H9 (cell line): ENCODE results near the gene SNRPD1. TPM values are rescaled to one million over a fixed set of nuclear protein-coding genes. Genes with fewer than 3 reads are reported as not detected.

ENCODE experiments used
- DNase-seq: peaks from one replicate; pipeline ENCODE4 v3.0.0-alpha.2; 2017
- H2AFZ ChIP-seq: one replicate; pipeline ENCODE4 v1.6.1; 2013; ENCODE audit warnings: mild to moderate bottlenecking, low read length, control low read depth, moderate library complexity
- H2AK5ac ChIP-seq: 2 replicates; pipeline ENCODE4 v1.6.1; 2013; ENCODE audit warnings: low read length, control low read depth, mixed read lengths; ENCODE audit not compliant: insufficient read length
- H2BK120ac ChIP-seq: one replicate; pipeline ENCODE4 v1.6.1; 2013; ENCODE audit warnings: low read depth, mild to moderate bottlenecking, low read length, control low read depth, inconsistent platforms; ENCODE audit not compliant: poor library complexity, severe bottlenecking
- H2BK12ac ChIP-seq: 2 replicates; pipeline ENCODE4 v1.6.1; 2013; ENCODE audit warnings: low read length, control low read depth, mixed read lengths, low read depth; ENCODE audit not compliant: insufficient read length
- H2BK15ac ChIP-seq: 2 replicates; pipeline ENCODE4 v1.6.1; 2013; ENCODE audit warnings: low read depth, low read length, control low read depth
- H2BK20ac ChIP-seq: one replicate; pipeline ENCODE4 v1.6.1; 2013; ENCODE audit warnings: low read depth, mild to moderate bottlenecking, low read length, control low read depth, inconsistent platforms; ENCODE audit not compliant: poor library complexity, severe bottlenecking
- H2BK5ac ChIP-seq: 2 replicates; pipeline ENCODE4 v1.6.1; 2013; ENCODE audit warnings: low read length, control low read depth, mixed read lengths; ENCODE audit not compliant: insufficient read length
- H3K14ac ChIP-seq: 2 replicates; pipeline ENCODE4 v1.6.1; 2013; ENCODE audit warnings: low read length, control low read depth; ENCODE audit not compliant: insufficient read depth
- H3K18ac ChIP-seq: 2 replicates; pipeline ENCODE4 v1.6.1; 2013; ENCODE audit warnings: low read depth, mild to moderate bottlenecking, mixed read lengths, low read length, control low read depth; ENCODE audit not compliant: insufficient read length
- H3K23ac ChIP-seq: 2 replicates; pipeline ENCODE4 v1.6.1; 2013; ENCODE audit warnings: low read length, control low read depth, mixed read lengths, low read depth; ENCODE audit not compliant: insufficient read length
- H3K23me2 ChIP-seq: 2 replicates; pipeline ENCODE4 v1.6.1; 2013; ENCODE audit warnings: low read depth, mild to moderate bottlenecking, mixed read lengths, low read length, control low read depth; ENCODE audit not compliant: insufficient read length, poor library complexity, severe bottlenecking
- H3K27ac ChIP-seq: 2 replicates; pipeline ENCODE4 v1.5.1; 2013; ENCODE audit warnings: low read length, control low read depth, mixed read lengths, low read depth; ENCODE audit not compliant: insufficient read length
- H3K27me3 ChIP-seq: 2 replicates; pipeline ENCODE4 v1.6.1; 2013; ENCODE audit warnings: low read length, control low read depth, inconsistent platforms; ENCODE audit not compliant: insufficient read depth
- H3K4ac ChIP-seq: 2 replicates; pipeline ENCODE4 v1.6.1; 2013; ENCODE audit warnings: low read depth, mild to moderate bottlenecking, control low read depth, inconsistent platforms, low read length, moderate library complexity
- H3K4me1 ChIP-seq: 2 replicates; pipeline ENCODE4 v1.6.1; 2013; ENCODE audit warnings: low read length, control low read depth, inconsistent platforms; ENCODE audit not compliant: insufficient read depth
- H3K4me2 ChIP-seq: 2 replicates; pipeline ENCODE4 v1.6.1; 2013; ENCODE audit warnings: low read length, control low read depth, mixed read lengths; ENCODE audit not compliant: insufficient read length, insufficient read depth
- H3K56ac ChIP-seq: 2 replicates; pipeline ENCODE4 v1.6.1; 2013; ENCODE audit warnings: low read depth, mild to moderate bottlenecking, mixed read lengths, low read length, control low read depth; ENCODE audit not compliant: insufficient read length
- H3K79me1 ChIP-seq: 2 replicates; pipeline ENCODE4 v1.6.1; 2013; ENCODE audit warnings: low read depth, mild to moderate bottlenecking, moderate library complexity, low read length, control low read depth, inconsistent platforms; ENCODE audit not compliant: insufficient read depth, poor library complexity, severe bottlenecking
- H3K79me2 ChIP-seq: 2 replicates; pipeline ENCODE4 v1.6.1; 2013; ENCODE audit warnings: low read length, control low read depth, inconsistent platforms; ENCODE audit not compliant: insufficient read depth
- H3K9ac ChIP-seq: 2 replicates; pipeline ENCODE4 v1.6.1; 2013; ENCODE audit warnings: low read length, control low read depth, mixed read lengths; ENCODE audit not compliant: insufficient read length; ENCODE audit errors: extremely low read depth
- H3K9me3 ChIP-seq: one replicate; pipeline ENCODE4 v1.6.1; 2013; ENCODE audit warnings: low read depth, low read length, inconsistent platforms; ENCODE audit not compliant: control insufficient read depth
- H3T11ph ChIP-seq: one replicate; pipeline ENCODE4 v1.6.1; 2013; ENCODE audit warnings: mild to moderate bottlenecking, low read length, control low read depth, inconsistent platforms
- H4K20me1 ChIP-seq: one replicate; pipeline ENCODE4 v1.6.1; 2013; ENCODE audit not compliant: control insufficient read depth, insufficient read length, insufficient read depth
- H4K5ac ChIP-seq: 2 replicates; pipeline ENCODE4 v1.6.1; 2013; ENCODE audit warnings: low read depth, mild to moderate bottlenecking, mixed read lengths, low read length, control low read depth; ENCODE audit not compliant: insufficient read length
- H4K8ac ChIP-seq: replicated peaks from 2 replicates; pipeline ENCODE4 v1.6.1; 2013; ENCODE audit warnings: low read length, control low read depth, mixed read lengths, low read depth; ENCODE audit not compliant: insufficient read length
- H4K91ac ChIP-seq: 2 replicates; pipeline ENCODE4 v1.6.1; 2013; ENCODE audit warnings: low read depth, mild to moderate bottlenecking, moderate library complexity, mixed read lengths, low read length, control low read depth; ENCODE audit not compliant: insufficient read length
- H3K27ac Mint-ChIP-seq, 3 experiments: 2 replicates in 2 of 3; 3 replicates in 1 of 3; pipeline ENCODE4 v1.8.0; 2020 to 2021; ENCODE audit warnings: mixed read lengths in 3 of 3, mild to moderate bottlenecking in 1 of 3, moderate library complexity in 1 of 3
- H3K27me3 Mint-ChIP-seq: 2 replicates; pipeline ENCODE4 v1.8.0; 2021; ENCODE audit warnings: low read depth, mild to moderate bottlenecking, moderate library complexity, mixed read lengths
- H3K36me3 Mint-ChIP-seq, 3 experiments: 2 replicates in 2 of 3; 3 replicates in 1 of 3; pipeline ENCODE4 v1.8.0; 2020 to 2021; ENCODE audit warnings: low read depth in 3 of 3, mixed read lengths in 3 of 3; ENCODE audit not compliant: insufficient read depth in 1 of 3
- H3K4me1 Mint-ChIP-seq, 2 experiments: 2 replicates each; pipeline ENCODE4 v1.8.0; 2020; ENCODE audit warnings: mixed read lengths in 2 of 2
- H3K4me3 Mint-ChIP-seq, 2 experiments: 2 replicates in 1 of 2; 3 replicates in 1 of 2; pipeline ENCODE4 v1.8.0; 2020 to 2021; ENCODE audit warnings: mild to moderate bottlenecking in 2 of 2, mixed read lengths in 2 of 2, moderate library complexity in 1 of 2
- H3K9me3 Mint-ChIP-seq, 2 experiments: 2 replicates in 1 of 2; 3 replicates in 1 of 2; pipeline ENCODE4 v1.8.0; 2020; ENCODE audit warnings: mild to moderate bottlenecking in 2 of 2, mixed read lengths in 2 of 2, moderate library complexity in 1 of 2
- WGBS: extraction: QIAGEN DNeasy Blood & Tissue Kit; methylation state at CpG from one replicate; pipeline ENCODE4 v1.1.7; 2013; ENCODE audit warnings: missing lambda C conversion rate, low lambda C conversion rate, mixed read lengths; ENCODE audit not compliant: insufficient read length; ENCODE audit errors: extremely low coverage; 5-methylcytosine and 5-hydroxymethylcytosine counted together
- total RNA-seq: library from RNA; stranded (reverse); gene quantifications from 2 replicates; pipeline ENCODE4 v1.2.1, GENCODE V29; 2021
- TF ChIP-seq, protein P1 (sequence below): fragments of 200-600 bp; sonication (generic); conservative IDR thresholded peaks from 3 replicates; pipeline ENCODE4 v1.8.0; 2021; ENCODE audit warnings: antibody characterized with exemption, mild to moderate bottlenecking

The SNRPD1 gene
- total RNA-seq, 1 experiment from 2014 or later: 178 TPM

DNA sequence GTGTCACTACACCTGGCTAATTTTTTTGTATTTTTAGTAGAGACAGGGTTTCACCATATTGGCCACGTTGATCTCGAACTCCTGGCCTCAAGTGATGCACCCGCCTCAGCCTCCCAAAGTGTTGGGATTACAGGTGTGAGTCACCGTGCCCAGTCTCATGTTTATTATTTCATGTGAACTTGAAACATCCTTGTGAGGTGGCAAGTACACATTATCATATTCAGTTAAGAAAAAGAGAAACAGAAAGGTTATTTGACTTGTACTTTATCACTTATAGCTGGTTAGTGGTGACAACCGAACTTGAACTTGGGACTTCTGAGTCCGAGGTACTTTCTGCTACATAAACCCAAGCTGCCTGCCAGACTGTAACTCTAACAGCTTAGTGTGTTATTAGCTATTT is 68.0 kb downstream of the SNRPD1 start:
- WGBS: no CpG with 5 or more reads among the region's 6 CpGs
- no peaks in the 10 kb centered on the region for H3K36me3 Mint-ChIP-seq

More for the DNA sequence above, 68.0 kb downstream of the SNRPD1 start:
- no peaks in the 10 kb centered on the region for H3K79me1 ChIP-seq
- H3T11ph ChIP-seq: no peak overlapping the region
- no peak overlapping the region for H2BK120ac ChIP-seq
- H3K14ac ChIP-seq: no peak overlapping the region
- no peak overlapping the region for H2BK20ac ChIP-seq
- H3K27me3 ChIP-seq: no peaks in the 10 kb centered on the region
- no peak overlapping the region for H2BK5ac ChIP-seq
- no peak for DNase-seq
- no peak overlapping the region for H3K23ac ChIP-seq
- H2BK15ac ChIP-seq: no peak overlapping the region
- H3K79me2 ChIP-seq: no peaks in the 10 kb centered on the region
- H3K4ac ChIP-seq: no peak overlapping the region
- no peak overlapping the region for H3K18ac ChIP-seq
- no peaks in the 10 kb centered on the region for H3K9me3 Mint-ChIP-seq
- H4K5ac ChIP-seq: no peak overlapping the region
- no peaks in the 10 kb centered on the region for H3K27me3 Mint-ChIP-seq
- H2AK5ac ChIP-seq: no peak overlapping the region
- H3K27ac Mint-ChIP-seq: no peak overlapping the region
- H3K27ac ChIP-seq: no peak overlapping the region
- no peak overlapping the region for H3K4me3 Mint-ChIP-seq
- peaks cover 10 to 11% of the 10 kb centered on the region in 2 experiments for H3K4me1 Mint-ChIP-seq
- H3K9me3 ChIP-seq: no peaks in the 10 kb centered on the region
- TF ChIP-seq, protein P1, sequence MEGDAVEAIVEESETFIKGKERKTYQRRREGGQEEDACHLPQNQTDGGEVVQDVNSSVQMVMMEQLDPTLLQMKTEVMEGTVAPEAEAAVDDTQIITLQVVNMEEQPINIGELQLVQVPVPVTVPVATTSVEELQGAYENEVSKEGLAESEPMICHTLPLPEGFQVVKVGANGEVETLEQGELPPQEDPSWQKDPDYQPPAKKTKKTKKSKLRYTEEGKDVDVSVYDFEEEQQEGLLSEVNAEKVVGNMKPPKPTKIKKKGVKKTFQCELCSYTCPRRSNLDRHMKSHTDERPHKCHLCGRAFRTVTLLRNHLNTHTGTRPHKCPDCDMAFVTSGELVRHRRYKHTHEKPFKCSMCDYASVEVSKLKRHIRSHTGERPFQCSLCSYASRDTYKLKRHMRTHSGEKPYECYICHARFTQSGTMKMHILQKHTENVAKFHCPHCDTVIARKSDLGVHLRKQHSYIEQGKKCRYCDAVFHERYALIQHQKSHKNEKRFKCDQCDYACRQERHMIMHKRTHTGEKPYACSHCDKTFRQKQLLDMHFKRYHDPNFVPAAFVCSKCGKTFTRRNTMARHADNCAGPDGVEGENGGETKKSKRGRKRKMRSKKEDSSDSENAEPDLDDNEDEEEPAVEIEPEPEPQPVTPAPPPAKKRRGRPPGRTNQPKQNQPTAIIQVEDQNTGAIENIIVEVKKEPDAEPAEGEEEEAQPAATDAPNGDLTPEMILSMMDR: no peak
- no peak overlapping the region for H2AFZ ChIP-seq
- H2BK12ac ChIP-seq: no peak overlapping the region
- no peaks in the 10 kb centered on the region for H3K23me2 ChIP-seq
- H3K56ac ChIP-seq: no peak overlapping the region
- H3K4me1 ChIP-seq: no peaks in the 10 kb centered on the region; the same call in 1 of the 2 replicates
- H3K9ac ChIP-seq: no peak overlapping the region
- no peak overlapping the region for H4K91ac ChIP-seq
- no peaks in the 10 kb centered on the region for H4K20me1 ChIP-seq
- H4K8ac ChIP-seq: no peak overlapping the region
- no peak overlapping the region for H3K4me2 ChIP-seq
